Measurements from ENCODE around the gene JAKMIP1.
"Not testable (repeated sequence)": the region's sequence is repeated elsewhere in the genome, so short reads cannot be mapped to it uniquely, and the experiment has no call there.

JAKMIP1 gene

GRCh38 chr4:6216588-6216987, 16.2 kb upstream of the JAKMIP1 start:
- Histone ChIP-seq H3K4me3 (ENCODE audit: low read depth in 1 of 2, low read length in 2 of 2) (no peak overlapping the region), H3K36me3 (ENCODE audit: control insufficient read depth in 1 of 2, insufficient read depth in 2 of 2, low read length in 2 of 2) (no peaks in the 10 kb centered on the region), H3K27me3 (ENCODE audit: control insufficient read depth in 1 of 2, insufficient read depth in 2 of 2, low read length in 2 of 2) (peaks cover 5 to 14% of the 10 kb centered on the region in 2 donors), H3K9ac (ENCODE audit: low read depth in 1 of 2, low read length in 2 of 2) (no peak overlapping the region), H3K9me3 (ENCODE audit: control insufficient read depth in 1 of 2, low read length in 2 of 2) (peaks cover 2 to 7% of the 10 kb centered on the region in 2 donors), H3K4me1 (ENCODE audit: control insufficient read depth in 1 of 2, insufficient read depth in 2 of 2, low read length in 2 of 2) (no peaks in the 10 kb centered on the region), H3K27ac (ENCODE audit: low read depth, low read length) (no peak overlapping the region)

- Histone ChIP-seq H3K4me1 (ENCODE audit: control insufficient read depth in 1 of 2, insufficient read depth in 2 of 2, low read length in 2 of 2) (no peaks in the 10 kb centered on the region), H3K27me3 (ENCODE audit: control insufficient read depth in 1 of 2, insufficient read depth in 2 of 2, low read length in 2 of 2) (no peaks in the 10 kb centered on the region), H3K4me3 (ENCODE audit: low read depth in 1 of 2, low read length in 2 of 2) (no peak overlapping the region), H3K9me3 (ENCODE audit: control insufficient read depth in 1 of 2, low read length in 2 of 2) (peaks cover 0 to 7% of the 10 kb centered on the region in 2 donors), H3K27ac (ENCODE audit: low read depth, low read length) (no peak overlapping the region), H3K9ac (ENCODE audit: low read depth in 1 of 2, low read length in 2 of 2) (no peak overlapping the region), H3K36me3 (ENCODE audit: control insufficient read depth in 1 of 2, insufficient read depth in 2 of 2, low read length in 2 of 2) (no peaks in the 10 kb centered on the region)
Measured at GRCh38 chr4:6209921-6210320, 9.6 kb upstream of the JAKMIP1 start.

- H3K36me3 ChIP-seq (ENCODE audit: control insufficient read depth in 1 of 2, insufficient read depth in 2 of 2, low read length in 2 of 2); H3K4me1 ChIP-seq (ENCODE audit: control insufficient read depth in 1 of 2, insufficient read depth in 2 of 2, low read length in 2 of 2): not testable (repeated sequence)
Measured at GRCh38 chr4:6209291-6209690, 8.9 kb upstream of the JAKMIP1 start.

GRCh38 chr4:6208416-6208815, 8.1 kb upstream of the JAKMIP1 start:
- no peaks in the 10 kb centered on the region for H3K36me3 ChIP-seq (ENCODE audit: control insufficient read depth in 1 of 2, insufficient read depth in 2 of 2, low read length in 2 of 2)
- H3K9me3 ChIP-seq (ENCODE audit: control insufficient read depth in 1 of 2, low read length in 2 of 2), result peaks cover 0 to 6% of the 10 kb centered on the region in 2 donors
- H3K27me3 ChIP-seq (ENCODE audit: control insufficient read depth in 1 of 2, insufficient read depth in 2 of 2, low read length in 2 of 2), result no peaks in the 10 kb centered on the region
- no peak overlapping the region for H3K9ac ChIP-seq (ENCODE audit: low read depth in 1 of 2, low read length in 2 of 2)
- no peaks in the 10 kb centered on the region for H3K4me1 ChIP-seq (ENCODE audit: control insufficient read depth in 1 of 2, insufficient read depth in 2 of 2, low read length in 2 of 2)
- no peak overlapping the region for H3K27ac ChIP-seq (ENCODE audit: low read depth, low read length)
- no peak overlapping the region for H3K4me3 ChIP-seq (ENCODE audit: low read depth in 1 of 2, low read length in 2 of 2)

More at GRCh38 chr4:6209291-6209690, 8.9 kb upstream of the JAKMIP1 start:
- H3K9me3 ChIP-seq (ENCODE audit: control insufficient read depth in 1 of 2, low read length in 2 of 2); H3K27ac ChIP-seq (ENCODE audit: low read depth, low read length); H3K9ac ChIP-seq (ENCODE audit: low read depth in 1 of 2, low read length in 2 of 2); H3K27me3 ChIP-seq (ENCODE audit: control insufficient read depth in 1 of 2, insufficient read depth in 2 of 2, low read length in 2 of 2); H3K4me3 ChIP-seq (ENCODE audit: low read depth in 1 of 2, low read length in 2 of 2): not testable (repeated sequence)

GRCh38 chr4:6207602-6208001, 7.3 kb upstream of the JAKMIP1 start:
- H3K27ac ChIP-seq (ENCODE audit: low read depth, low read length), result no peak overlapping the region
- H3K9ac ChIP-seq (ENCODE audit: low read depth in 1 of 2, low read length in 2 of 2), result no peak overlapping the region
- no peak overlapping the region for H3K4me3 ChIP-seq (ENCODE audit: low read depth in 1 of 2, low read length in 2 of 2)
- H3K9me3 ChIP-seq (ENCODE audit: control insufficient read depth in 1 of 2, low read length in 2 of 2), result no peaks in the 10 kb centered on the region
- no peaks in the 10 kb centered on the region for H3K4me1 ChIP-seq (ENCODE audit: control insufficient read depth in 1 of 2, insufficient read depth in 2 of 2, low read length in 2 of 2)
- no peaks in the 10 kb centered on the region for H3K27me3 ChIP-seq (ENCODE audit: control insufficient read depth in 1 of 2, insufficient read depth in 2 of 2, low read length in 2 of 2)
- H3K36me3 ChIP-seq (ENCODE audit: control insufficient read depth in 1 of 2, insufficient read depth in 2 of 2, low read length in 2 of 2), result no peaks in the 10 kb centered on the region

GRCh38 chr4:6206771-6207290, 6.5 kb upstream of the JAKMIP1 start:
- H3K9me3 ChIP-seq (ENCODE audit: control insufficient read depth in 1 of 2, low read length in 2 of 2), result no peaks in the 10 kb centered on the region
- no peak overlapping the region for H3K27ac ChIP-seq (ENCODE audit: low read depth, low read length)
- H3K4me3 ChIP-seq (ENCODE audit: low read depth in 1 of 2, low read length in 2 of 2), result no peak overlapping the region
- H3K27me3 ChIP-seq (ENCODE audit: control insufficient read depth in 1 of 2, insufficient read depth in 2 of 2, low read length in 2 of 2), result peaks cover 0 to 2% of the 10 kb centered on the region in 2 donors
- no peaks in the 10 kb centered on the region for H3K36me3 ChIP-seq (ENCODE audit: control insufficient read depth in 1 of 2, insufficient read depth in 2 of 2, low read length in 2 of 2)
- no peaks in the 10 kb centered on the region for H3K4me1 ChIP-seq (ENCODE audit: control insufficient read depth in 1 of 2, insufficient read depth in 2 of 2, low read length in 2 of 2)
- no peak overlapping the region for H3K9ac ChIP-seq (ENCODE audit: low read depth in 1 of 2, low read length in 2 of 2)

- H3K9ac ChIP-seq (ENCODE audit: low read depth in 1 of 2, low read length in 2 of 2), result no peak overlapping the region
- peaks cover 0 to 6% of the 10 kb centered on the region in 2 donors for H3K9me3 ChIP-seq (ENCODE audit: control insufficient read depth in 1 of 2, low read length in 2 of 2)
- no peaks in the 10 kb centered on the region for H3K36me3 ChIP-seq (ENCODE audit: control insufficient read depth in 1 of 2, insufficient read depth in 2 of 2, low read length in 2 of 2)
- no peak overlapping the region for H3K27ac ChIP-seq (ENCODE audit: low read depth, low read length)
- no peak overlapping the region for H3K4me3 ChIP-seq (ENCODE audit: low read depth in 1 of 2, low read length in 2 of 2)
- H3K27me3 ChIP-seq (ENCODE audit: control insufficient read depth in 1 of 2, insufficient read depth in 2 of 2, low read length in 2 of 2), result peaks cover 2 to 3% of the 10 kb centered on the region in 2 donors
- no peaks in the 10 kb centered on the region for H3K4me1 ChIP-seq (ENCODE audit: control insufficient read depth in 1 of 2, insufficient read depth in 2 of 2, low read length in 2 of 2)
Measured at GRCh38 chr4:6205973-6206372, 5.6 kb upstream of the JAKMIP1 start.

- Histone ChIP-seq H3K9ac (ENCODE audit: low read depth in 1 of 2, low read length in 2 of 2) (no peak overlapping the region), H3K4me1 (ENCODE audit: control insufficient read depth in 1 of 2, insufficient read depth in 2 of 2, low read length in 2 of 2) (no peaks in the 10 kb centered on the region), H3K36me3 (ENCODE audit: control insufficient read depth in 1 of 2, insufficient read depth in 2 of 2, low read length in 2 of 2) (no peaks in the 10 kb centered on the region), H3K27ac (ENCODE audit: low read depth, low read length) (no peak overlapping the region), H3K27me3 (ENCODE audit: control insufficient read depth in 1 of 2, insufficient read depth in 2 of 2, low read length in 2 of 2) (peaks cover 2 to 6% of the 10 kb centered on the region in 2 donors), H3K4me3 (ENCODE audit: low read depth in 1 of 2, low read length in 2 of 2) (no peak overlapping the region), H3K9me3 (ENCODE audit: control insufficient read depth in 1 of 2, low read length in 2 of 2) (peaks cover 0 to 6% of the 10 kb centered on the region in 2 donors)
Measured at GRCh38 chr4:6205567-6205931, 5.2 kb upstream of the JAKMIP1 start.

- Histone ChIP-seq H3K4me1 (ENCODE audit: control insufficient read depth in 1 of 2, insufficient read depth in 2 of 2, low read length in 2 of 2) (no peaks in the 10 kb centered on the region), H3K27me3 (ENCODE audit: control insufficient read depth in 1 of 2, insufficient read depth in 2 of 2, low read length in 2 of 2) (peaks cover 2 to 6% of the 10 kb centered on the region in 2 donors), H3K4me3 (ENCODE audit: low read depth in 1 of 2, low read length in 2 of 2) (no peak overlapping the region), H3K9ac (ENCODE audit: low read depth in 1 of 2, low read length in 2 of 2) (no peak overlapping the region), H3K36me3 (ENCODE audit: control insufficient read depth in 1 of 2, insufficient read depth in 2 of 2, low read length in 2 of 2) (no peaks in the 10 kb centered on the region), H3K27ac (ENCODE audit: low read depth, low read length) (no peak overlapping the region), H3K9me3 (ENCODE audit: control insufficient read depth in 1 of 2, low read length in 2 of 2) (peaks cover 0 to 6% of the 10 kb centered on the region in 2 donors)
Measured at GRCh38 chr4:6204871-6205566, 4.7 kb upstream of the JAKMIP1 start.

- Histone ChIP-seq H3K27me3 (ENCODE audit: control insufficient read depth in 1 of 2, insufficient read depth in 2 of 2, low read length in 2 of 2) (peaks cover 6 to 9% of the 10 kb centered on the region in 2 donors), H3K9me3 (ENCODE audit: control insufficient read depth in 1 of 2, low read length in 2 of 2) (peaks cover 0 to 6% of the 10 kb centered on the region in 2 donors), H3K27ac (ENCODE audit: low read depth, low read length) (no peak overlapping the region), H3K9ac (ENCODE audit: low read depth in 1 of 2, low read length in 2 of 2) (no peak overlapping the region), H3K4me3 (ENCODE audit: low read depth in 1 of 2, low read length in 2 of 2) (no peak overlapping the region), H3K4me1 (ENCODE audit: control insufficient read depth in 1 of 2, insufficient read depth in 2 of 2, low read length in 2 of 2) (no peaks in the 10 kb centered on the region), H3K36me3 (ENCODE audit: control insufficient read depth in 1 of 2, insufficient read depth in 2 of 2, low read length in 2 of 2) (no peaks in the 10 kb centered on the region)
Measured at GRCh38 chr4:6204098-6204497, 3.7 kb upstream of the JAKMIP1 start.
